Inferior parietal cortex (tissue), 1 donor: ENCODE measurements around the gene PRR20G.
"Not testable (repeated sequence)": the region's sequence is repeated elsewhere in the genome, so short reads cannot be mapped to it uniquely, and the experiment has no call there.

Source experiments
- DNase-seq: peaks from one replicate; pipeline ENCODE4 v3.0.0-alpha.2; 2016; ENCODE audit errors: extremely low spot score

Gene PRR20G

DNA sequence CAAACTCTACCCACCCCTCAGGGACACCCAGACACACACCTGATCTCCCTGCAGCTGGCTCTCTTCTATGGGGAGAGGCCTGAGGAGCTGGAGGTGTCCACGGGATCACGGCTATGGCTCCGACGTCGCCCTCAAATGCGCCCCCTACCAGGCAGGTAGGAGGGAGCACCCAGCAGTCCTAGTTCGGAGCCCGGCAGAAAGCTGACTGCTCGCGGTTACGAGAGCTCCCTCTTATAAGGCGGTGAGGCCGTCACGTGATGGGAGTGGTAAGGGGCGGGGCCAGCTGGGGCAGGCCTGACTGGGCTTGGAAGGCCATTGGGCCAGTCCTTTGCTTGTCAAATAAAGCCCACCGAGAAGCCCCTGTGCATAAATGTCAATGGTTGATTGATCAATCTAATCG, at the start of gene PRR20G:
Gene PRR20G, minus strand, starts transcription at position 207 of the 400 bp plus-strand sequence. CDS start 681 bp downstream, outside the sequence.
- no peak for DNase-seq

DNA sequence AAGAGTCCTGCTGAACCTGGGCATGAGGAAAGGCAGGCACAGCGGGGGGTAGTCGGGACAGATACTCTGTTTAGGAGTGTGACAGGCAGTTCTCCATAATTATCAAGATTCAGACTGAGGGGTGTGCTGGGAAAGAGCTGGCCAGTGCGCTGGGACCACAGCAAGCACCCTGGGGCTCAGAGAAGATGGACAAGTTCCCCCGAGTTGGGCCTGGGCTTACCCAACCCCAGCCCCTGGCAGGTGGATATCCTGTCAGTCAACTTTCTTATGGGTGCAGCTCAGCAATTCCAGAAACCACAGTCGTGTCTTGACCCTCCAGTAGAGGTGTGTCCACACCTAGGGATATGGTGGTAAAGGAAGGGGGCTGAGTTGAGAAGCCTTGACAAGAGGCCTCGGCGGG, 49.2 kb upstream of the PRR20G start:
- no peak for DNase-seq

DNA sequence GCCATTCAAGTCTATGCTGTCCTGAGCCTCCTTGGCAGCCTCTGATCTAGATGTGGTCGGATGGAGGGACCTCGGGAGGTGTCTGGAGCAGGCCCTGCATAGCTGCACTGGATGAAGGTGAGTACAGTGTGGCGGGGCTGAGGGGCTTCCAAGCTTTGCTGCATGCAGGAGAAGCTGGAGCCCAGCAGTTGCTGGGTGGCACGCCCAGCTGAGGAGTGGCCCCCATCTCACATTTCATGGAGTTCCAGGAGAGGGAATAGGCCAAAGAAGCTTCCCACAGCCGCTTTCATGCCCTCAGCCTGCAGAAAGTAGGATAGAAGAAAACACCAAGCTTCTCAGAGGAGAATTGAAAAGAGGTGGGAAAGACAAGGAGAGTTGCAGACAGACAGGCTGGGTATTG, 48.3 kb upstream of the PRR20G start:
- DNase-seq, result no peak

DNA sequence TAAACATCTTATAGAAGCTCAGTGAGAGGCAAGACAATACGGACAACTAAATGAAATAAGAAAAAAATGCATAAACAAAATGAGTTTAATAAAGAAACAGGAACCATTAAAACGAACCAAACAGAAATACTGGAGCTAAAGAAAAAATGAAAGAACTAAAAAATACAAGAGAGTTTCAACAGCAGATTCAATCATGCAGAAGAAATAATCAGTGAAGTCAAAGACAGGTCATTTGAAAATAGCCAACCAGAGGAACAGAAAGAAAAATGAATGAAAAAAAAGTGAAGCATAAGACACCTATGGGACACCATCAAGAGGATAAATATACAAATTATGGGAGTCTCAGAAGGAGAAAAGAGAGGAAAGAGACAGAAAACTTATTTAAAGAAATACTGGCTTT, 42.5 kb upstream of the PRR20G start:
- DNase-seq, result no peak

DNA sequence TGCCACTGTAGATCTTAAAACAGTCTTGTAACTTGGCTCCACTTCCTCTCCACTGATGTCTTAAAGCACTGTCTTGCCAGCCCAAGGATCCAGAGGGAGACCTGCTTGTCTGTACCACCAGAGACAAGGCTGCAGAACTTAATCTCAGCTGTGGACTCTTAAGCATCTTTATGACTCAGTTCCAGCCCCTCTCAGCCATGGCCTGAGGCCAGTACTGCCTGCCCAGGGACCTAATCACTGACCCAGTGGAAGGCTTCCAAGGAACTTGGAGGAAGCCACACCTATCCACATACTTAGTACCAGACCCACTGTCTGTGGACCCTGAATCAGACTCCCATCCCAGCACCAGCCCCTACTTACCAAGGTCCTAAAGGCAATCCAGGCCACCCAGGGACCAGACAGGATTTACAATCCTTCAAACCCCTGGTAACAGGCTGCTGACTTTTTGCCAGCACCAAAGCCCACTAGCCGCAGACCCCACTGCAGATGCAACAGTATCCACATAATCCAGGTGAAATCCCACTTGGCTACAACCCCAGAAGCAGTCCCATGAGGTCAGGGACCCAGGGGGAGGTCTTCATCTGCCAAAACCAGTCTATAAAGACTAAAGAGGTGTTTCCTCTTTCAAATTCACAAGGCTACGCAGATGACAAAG, 41.9 kb upstream of the PRR20G start:
- DNase-seq, result no peak

GRCh38 chr3:127328421-127328820, 40.6 kb upstream of the PRR20G start:
- DNase-seq, result no peak

GRCh38 chr3:127326341-127326740, 38.5 kb upstream of the PRR20G start:
- DNase-seq, result no peak

DNA sequence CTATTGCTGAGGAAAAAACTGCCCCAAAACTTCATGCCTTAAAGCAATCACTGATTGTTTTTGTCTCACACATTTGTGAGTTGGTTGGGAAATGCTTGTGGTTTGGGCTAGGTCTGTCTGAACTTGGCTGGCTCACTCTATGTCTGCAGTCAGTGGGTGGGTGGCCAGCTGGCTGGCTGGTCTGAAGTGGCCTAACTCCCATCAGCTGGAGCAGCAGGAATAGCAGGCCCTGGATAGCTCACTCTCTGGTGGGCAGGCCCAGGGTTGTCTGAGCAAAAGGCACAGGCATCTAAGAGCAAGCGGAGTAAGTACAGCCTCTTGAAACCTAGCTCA, 37.7 kb upstream of the PRR20G start:
- DNase-seq, result no peak

GRCh38 chr3:127324913-127325628, 37.2 kb upstream of the PRR20G start:
- DNase-seq, result no peak

- DNase-seq, result no peak
These were observed 36.2 kb upstream of the PRR20G start for GRCh38 chr3:127324076-127324475.

- DNase-seq, result no peak
These were observed 35.7 kb upstream of the PRR20G start for GRCh38 chr3:127323581-127323980.

GRCh38 chr3:127321371-127321770, 33.5 kb upstream of the PRR20G start:
- no peak for DNase-seq

DNA sequence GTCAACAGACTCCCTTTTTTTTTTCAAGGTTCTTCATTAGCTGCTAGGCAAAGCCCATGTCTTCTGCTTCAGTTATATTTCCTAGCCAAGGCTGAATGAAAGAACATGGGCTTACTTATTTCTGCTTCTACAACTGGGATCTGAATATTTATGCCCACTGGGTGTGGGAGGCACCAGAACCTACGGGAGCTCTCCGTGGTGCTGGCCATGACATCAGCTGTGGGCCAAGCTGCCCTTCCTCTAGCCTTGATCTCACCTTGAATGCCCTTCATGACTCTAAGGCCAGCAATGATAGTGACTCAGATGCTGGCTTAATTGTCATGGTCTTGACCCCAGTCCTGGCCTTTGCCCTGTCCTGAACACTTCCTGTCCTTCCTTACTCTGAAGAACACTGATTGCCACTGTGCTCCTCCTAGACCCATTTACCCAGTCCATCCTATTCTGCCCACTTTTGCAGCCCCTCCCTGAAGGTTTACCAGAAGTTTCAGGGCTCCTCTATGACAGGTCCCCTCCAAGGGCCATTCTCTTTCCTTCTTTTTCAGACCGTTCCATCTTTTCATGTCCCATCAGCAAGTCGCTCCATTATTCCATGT, 32.8 kb upstream of the PRR20G start:
- no peak for DNase-seq

DNA sequence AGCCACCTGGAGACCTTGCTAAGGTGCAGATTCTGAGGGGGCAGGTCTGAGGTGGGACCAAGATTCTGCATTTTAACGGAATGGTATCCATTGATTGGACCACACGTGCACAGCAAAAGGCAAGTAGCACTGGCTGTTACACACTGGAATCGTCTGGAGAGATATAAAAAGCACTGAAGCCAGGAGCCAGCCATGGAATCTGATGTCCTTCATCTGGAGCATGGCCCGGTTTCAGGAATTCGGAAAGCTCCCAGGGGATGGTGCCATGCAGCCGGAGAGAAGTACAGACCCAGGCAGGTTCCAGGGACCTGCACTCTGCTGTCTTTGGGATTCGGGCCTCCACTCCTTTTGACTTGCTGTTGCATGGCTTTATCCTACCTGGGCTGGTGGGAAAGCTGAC, 28.8 kb upstream of the PRR20G start:
- DNase-seq, result no peak

DNA sequence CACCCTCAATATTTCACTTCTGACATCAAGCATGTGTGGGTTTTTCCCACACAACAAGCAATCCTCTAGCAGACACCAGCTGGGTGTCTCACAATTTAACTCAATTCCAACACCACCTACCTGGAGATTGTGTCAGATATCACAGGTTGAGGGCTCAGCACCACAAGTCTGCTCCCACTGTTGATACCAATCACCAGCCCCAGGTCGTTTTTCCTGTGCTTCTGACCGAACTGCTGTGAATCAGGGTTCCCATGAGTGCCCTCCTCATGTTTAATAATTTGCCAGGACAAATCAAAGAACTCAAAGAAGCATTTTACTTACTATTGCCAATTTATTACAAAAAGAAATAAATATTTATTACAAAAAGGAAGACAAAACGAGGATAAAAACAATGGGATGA, 25.0 kb upstream of the PRR20G start:
- DNase-seq, result no peak

DNA sequence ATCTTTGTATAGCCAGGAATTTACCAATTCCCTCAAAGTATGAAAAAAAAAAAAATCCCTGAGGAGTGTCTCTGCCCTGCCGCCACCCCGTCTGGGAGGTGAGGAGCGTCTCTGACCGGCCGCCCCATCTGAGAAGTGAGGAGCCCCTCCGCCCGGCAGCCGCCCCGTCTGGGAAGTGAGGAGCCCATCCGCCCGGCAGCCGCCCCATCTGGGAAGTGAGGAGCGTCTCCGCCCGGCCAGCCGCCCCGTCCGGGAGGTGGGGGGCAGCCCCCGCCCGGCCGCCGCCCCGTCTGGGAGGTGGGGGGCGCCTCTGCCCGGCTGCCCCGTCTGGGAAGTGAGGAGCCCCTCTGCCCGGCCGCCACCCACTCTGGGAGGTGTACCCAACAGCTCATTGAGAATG, 21.0 kb upstream of the PRR20G start:
- not testable (repeated sequence) for DNase-seq

DNA sequence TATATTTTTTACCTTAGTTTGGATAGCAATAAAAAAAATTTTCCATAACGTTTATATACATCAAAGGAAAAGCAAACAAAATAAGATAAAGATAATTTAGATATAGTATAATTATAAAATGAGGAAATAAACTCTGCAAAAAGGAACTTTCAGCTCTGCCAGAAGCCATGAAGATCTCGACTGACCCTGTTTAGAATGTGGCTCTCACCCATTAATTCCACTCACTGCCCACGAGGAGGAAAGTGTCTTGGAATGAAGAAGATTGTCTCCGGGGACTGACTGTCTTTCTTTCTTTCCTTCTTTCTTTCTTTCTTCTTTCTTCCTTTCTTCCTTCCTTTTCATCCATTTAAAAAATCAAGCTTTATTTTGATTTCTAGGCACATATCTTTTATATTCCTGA, 20.1 kb upstream of the PRR20G start:
- DNase-seq, result no peak

DNA sequence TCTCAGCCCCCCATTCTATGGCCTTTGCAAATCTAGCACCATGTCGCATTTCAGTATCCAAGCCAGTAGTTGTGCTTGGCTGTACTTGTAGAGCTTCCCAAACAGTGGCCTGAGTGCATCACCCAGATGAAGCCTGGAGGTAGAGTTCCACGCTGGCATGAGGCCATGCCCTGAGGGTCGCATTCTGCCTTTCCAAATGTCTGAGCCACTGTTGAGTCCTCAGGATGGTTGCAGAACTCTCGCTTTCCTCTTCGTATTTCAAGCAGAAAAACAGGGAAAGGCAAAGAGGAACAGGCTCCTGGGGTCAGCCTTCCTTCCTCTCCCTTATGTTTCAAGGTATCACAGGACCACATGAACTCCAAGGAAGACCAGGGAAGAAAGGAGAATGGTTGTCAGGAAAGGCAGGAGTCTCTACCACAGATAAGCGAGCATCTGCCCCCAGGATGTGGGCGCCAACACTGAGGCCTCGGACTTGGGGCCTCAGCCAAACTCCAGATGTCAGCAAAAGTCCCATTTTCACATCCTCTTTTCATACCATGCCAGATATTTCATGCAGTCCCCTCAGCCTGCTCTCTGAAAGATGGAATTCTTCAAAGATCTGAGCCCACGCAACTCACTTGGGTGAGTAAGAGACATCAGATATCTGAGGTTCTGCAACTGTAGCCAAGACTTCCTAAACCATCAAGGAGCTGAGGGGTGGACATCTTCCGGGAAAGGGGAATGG, 19.4 kb upstream of the PRR20G start:
- no peak for DNase-seq

DNA sequence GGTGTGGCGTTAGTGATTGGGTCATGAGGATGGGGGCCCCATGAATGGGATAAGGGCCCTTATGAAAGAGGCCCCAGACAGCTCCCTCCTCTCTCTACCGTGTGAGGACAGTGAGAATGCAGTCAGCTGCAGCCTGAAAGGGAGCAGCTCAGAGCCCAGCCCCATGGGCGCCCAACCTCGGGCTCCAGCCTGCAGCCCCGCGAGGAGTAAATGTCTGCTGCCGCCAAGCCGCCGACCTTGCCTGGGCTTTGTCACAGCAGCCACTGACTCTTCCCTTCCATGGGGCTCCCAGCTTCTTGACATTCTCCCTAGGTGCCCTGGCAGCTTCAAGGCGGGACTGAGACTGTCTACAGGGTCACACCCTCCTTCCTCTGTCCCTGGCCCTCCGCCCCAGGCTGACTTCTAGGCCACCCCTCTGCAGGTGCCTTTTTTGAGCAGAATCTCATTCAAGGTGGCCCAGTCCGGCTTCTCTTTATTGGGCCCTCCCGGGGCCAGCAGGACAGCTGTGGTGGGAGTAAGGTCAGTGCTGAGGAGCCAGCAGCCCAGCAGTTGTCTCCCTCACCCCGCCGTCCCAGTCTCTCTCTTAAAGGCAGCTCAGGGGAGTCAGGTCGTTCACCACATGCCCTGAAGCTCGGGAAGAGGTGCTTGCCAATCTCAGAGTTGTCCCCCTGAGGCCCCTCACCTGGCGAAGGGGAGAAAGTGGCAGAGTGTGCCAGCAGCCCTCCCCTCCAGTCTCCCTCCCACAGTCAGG, 18.7 kb upstream of the PRR20G start:
- DNase-seq, result no peak

GRCh38 chr3:127305499-127306060, 17.7 kb upstream of the PRR20G start:
- DNase-seq, result no peak

DNA sequence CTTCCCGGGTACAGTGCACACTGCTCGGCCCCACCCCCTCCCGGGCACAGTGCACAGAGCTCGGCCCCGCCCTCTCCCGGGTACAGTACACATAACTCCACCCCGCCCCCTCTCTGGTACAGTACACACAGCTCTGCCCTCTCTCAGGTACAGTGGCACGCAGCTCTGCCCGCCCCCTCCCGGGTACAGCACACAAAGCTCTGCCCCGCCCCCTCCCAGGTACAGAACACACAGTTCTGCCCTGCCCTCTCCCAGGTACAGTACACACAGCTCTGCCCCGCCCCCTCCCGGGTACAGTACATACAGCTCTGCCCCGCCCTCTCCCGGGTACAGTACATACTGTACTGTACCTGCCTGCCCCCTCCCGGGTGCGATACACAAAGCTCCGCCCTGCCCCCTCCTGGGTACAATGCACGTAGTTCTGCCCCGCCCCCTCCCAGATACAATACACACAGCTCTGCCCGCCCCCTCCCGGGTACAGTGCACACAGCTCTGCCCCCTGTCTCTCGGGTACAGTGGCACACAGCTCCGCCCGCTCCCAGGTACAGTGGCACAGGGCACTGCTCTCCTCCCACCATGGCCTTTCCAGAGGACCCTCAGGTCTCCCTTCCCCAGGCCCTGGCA, 16.4 kb upstream of the PRR20G start:
- DNase-seq, result no peak
